Kidney epithelial cell (primary cell): ENCODE measurements around the gene ZDHHC3. TPM values are rescaled to one million over a fixed set of nuclear protein-coding genes. Genes with fewer than 3 reads are reported as not detected.

Experiments used
- DNase-seq: peaks from one replicate; pipeline ENCODE4 v3.0.0-alpha.2; 2010; ENCODE audit warnings: low read depth
- H3K27me3 ChIP-seq: 2 replicates; pipeline ENCODE4 v1.6.0; 2011; ENCODE audit warnings: low read length; ENCODE audit not compliant: control insufficient read depth, insufficient read depth
- H3K36me3 ChIP-seq: 2 replicates; pipeline ENCODE4 v1.5.1; 2011; ENCODE audit warnings: low read length; ENCODE audit not compliant: control insufficient read depth, insufficient read depth
- H3K4me3 ChIP-seq: 2 replicates; pipeline ENCODE4 v1.5.1; 2011; ENCODE audit warnings: low read depth, mild to moderate bottlenecking, control low read depth, low read length
- CTCF ChIP-seq: IDR thresholded peaks from 2 replicates; pipeline ENCODE4 v1.5.1; 2011; ENCODE audit warnings: mild to moderate bottlenecking, moderate library complexity, low read length, control low read depth, inconsistent platforms; ENCODE audit not compliant: insufficient read depth, poor library complexity, severe bottlenecking
- total RNA-seq: library from RNA; depleted of rRNA; stranded (reverse); fragments of >200 nt; gene quantifications from 2 replicates; pipeline ENCODE4 v1.2.3, GENCODE V29; 2015

ZDHHC3 gene
- total RNA-seq, 1 donor from 2014 or later, result 68.3 TPM

- H3K4me3 ChIP-seq, result no peak overlapping the region
- no peaks in the 10 kb centered on the region for H3K27me3 ChIP-seq
- no peak for TF ChIP-seq CTCF
- DNase-seq, result no peak
- no peaks in the 10 kb centered on the region for H3K36me3 ChIP-seq
Measured at GRCh38 chr3:44939581-44940036, 36.4 kb downstream of the ZDHHC3 start.

GRCh38 chr3:44932986-44933944 is 42.7 kb downstream of the ZDHHC3 start:
- no peak for DNase-seq
- Histone ChIP-seq H3K27me3 (no peaks in the 10 kb centered on the region), H3K4me3 (no peak overlapping the region), H3K36me3 (no peaks in the 10 kb centered on the region)
- TF ChIP-seq CTCF, result no peak

GRCh38 chr3:44932271-44932670 is 43.7 kb downstream of the ZDHHC3 start:
- no peaks in the 10 kb centered on the region for H3K27me3 ChIP-seq
- H3K4me3 ChIP-seq, result no peak overlapping the region
- TF ChIP-seq CTCF, result no peak
- H3K36me3 ChIP-seq, result no peaks in the 10 kb centered on the region
- DNase-seq, result no peak

GRCh38 chr3:44931791-44932190 is 44.2 kb downstream of the ZDHHC3 start:
- Histone ChIP-seq H3K36me3 (no peaks in the 10 kb centered on the region), H3K4me3 (no peak overlapping the region), H3K27me3 (no peaks in the 10 kb centered on the region)
- TF ChIP-seq CTCF, result no peak
- no peak for DNase-seq

GRCh38 chr3:44930911-44931310 is 45.1 kb downstream of the ZDHHC3 start:
- Histone ChIP-seq H3K4me3 (no peak overlapping the region), H3K36me3 (no peaks in the 10 kb centered on the region), H3K27me3 (no peaks in the 10 kb centered on the region)
- no peak for TF ChIP-seq CTCF
- no peak for DNase-seq
